Kidney tubule cell (primary cell): ENCODE data around the gene CYP4V2.

Experiments
- DNase-seq: peaks from one replicate; pipeline ENCODE4 v3.0.0-alpha.2; 2018; ENCODE audit warnings: low spot score

Gene CYP4V2

GRCh38 chr4:186188107-186188506 is 3.3 kb upstream of the CYP4V2 start:
- no peak for DNase-seq

- DNase-seq, result no peak
Observed at GRCh38 chr4:186189656-186190055, 1.7 kb upstream of the CYP4V2 start.

GRCh38 chr4:186190581-186191199 is 677 bp upstream of the CYP4V2 start:
- DNase-seq, result peak; percentile 23

DNA sequence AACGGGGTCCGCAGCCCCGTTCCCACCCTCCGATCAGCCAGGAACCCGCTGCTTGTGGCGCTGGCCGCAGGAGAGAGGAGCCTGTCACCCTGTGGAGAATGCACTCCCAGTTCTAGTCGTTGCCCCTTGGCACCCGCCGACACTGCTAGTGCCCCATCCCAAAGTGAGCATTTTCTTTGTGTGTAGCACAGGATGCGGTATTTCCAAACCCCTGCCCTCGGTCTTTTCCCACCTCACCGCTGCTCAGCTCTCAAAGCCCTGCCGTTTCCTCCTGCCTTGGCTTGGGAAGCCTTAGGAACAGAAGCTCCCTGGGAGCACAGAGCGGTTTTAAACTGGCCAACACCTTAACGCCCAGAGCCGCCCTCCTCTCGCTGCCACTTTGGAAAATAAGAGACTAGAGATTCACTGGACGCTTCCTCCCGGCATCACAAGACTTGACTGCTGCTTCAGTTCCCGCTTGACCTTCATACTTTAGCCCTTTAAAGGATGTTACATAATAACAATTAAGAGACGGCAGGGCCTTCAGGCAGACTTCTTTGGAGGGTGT is 772 bp downstream of the CYP4V2 start:
- peak; percentile 55 for DNase-seq

GRCh38 chr4:186193851-186194250 is 2.5 kb downstream of the CYP4V2 start:
- no peak for DNase-seq

- DNase-seq, result no peak
Observed at GRCh38 chr4:186196063-186196462, 4.7 kb downstream of the CYP4V2 start.

GRCh38 chr4:186200516-186200915 is 9.1 kb downstream of the CYP4V2 start:
- no peak for DNase-seq

DNA sequence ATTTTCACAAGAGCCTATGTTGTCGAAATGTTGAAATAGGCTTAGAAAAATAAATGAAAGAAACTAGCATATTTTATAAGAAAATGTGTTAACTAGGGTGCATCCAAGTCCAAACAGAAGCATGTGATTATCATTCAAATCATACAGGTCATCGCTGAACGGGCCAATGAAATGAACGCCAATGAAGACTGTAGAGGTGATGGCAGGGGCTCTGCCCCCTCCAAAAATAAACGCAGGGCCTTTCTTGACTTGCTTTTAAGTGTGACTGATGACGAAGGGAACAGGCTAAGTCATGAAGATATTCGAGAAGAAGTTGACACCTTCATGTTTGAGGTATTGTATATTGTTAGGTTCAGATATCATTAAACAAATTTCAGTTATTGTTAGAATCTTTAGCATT is 9.6 kb downstream of the CYP4V2 start:
- DNase-seq, result no peak

GRCh38 chr4:186201535-186202230 is 10.3 kb downstream of the CYP4V2 start:
- peak; percentile 61 for DNase-seq

GRCh38 chr4:186202490-186203140 is 11.2 kb downstream of the CYP4V2 start:
- no peak for DNase-seq

- DNase-seq, result no peak
Observed at GRCh38 chr4:186203406-186203805, 12.0 kb downstream of the CYP4V2 start.

GRCh38 chr4:186204103-186204559 is 12.8 kb downstream of the CYP4V2 start:
- DNase-seq, result no peak

GRCh38 chr4:186204686-186205085 is 13.3 kb downstream of the CYP4V2 start:
- no peak for DNase-seq

GRCh38 chr4:186205156-186205555 is 13.8 kb downstream of the CYP4V2 start:
- peak; percentile 30 for DNase-seq

DNA sequence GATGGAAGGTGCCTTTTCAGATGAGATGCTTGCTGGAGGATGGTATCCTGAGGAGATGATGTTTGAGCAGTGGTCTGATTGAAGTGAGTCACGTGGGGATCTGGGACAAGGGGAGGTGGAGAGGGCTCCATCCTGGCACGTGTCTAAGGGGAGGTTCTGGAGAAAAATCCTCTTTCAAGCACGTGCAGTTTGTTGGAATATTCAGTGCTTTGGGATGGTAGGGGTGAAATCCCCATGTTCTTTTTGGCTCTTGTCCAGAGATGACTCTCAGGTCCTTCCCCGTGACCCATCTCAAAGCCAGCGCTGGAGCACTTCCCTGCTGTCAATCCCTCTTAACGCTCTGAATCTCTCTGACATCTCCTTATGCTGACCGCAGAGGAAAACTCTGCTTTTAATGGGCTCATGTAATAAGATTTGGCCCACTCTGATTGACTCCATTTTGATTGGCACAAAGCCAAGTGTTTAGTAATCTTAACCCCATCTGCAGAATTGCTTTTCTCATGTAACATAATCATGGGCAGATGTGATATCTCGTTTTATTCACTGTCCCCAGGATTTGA is 25.2 kb downstream of the CYP4V2 start:
- DNase-seq, result no peak

DNA sequence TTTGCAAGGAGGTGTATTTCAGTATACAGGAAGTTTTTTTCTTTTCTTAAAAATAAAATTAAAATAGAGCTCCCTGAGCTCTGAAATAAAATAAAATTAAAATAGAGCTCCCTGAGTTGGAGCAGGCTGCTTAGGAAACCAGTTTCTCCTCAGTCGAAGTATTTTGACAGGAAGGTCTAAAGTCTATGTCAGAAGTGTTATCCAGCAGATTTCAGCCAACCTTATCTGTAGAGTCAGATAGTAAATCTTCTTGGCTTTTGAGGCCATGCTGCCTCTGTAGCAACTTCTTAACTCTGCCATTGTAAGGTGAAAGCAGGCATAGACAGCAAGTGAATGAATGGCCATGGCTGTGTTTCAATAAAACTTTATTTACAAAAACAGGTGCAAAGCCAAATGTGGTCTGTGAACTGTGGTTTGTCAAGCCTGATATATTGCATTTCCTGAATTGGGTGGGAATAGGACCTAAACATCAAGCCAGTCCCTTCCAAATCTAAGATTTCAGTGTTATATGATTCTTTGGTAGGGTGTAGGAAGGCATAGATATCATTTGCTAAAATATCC is 26.4 kb downstream of the CYP4V2 start:
- no peak for DNase-seq

DNA sequence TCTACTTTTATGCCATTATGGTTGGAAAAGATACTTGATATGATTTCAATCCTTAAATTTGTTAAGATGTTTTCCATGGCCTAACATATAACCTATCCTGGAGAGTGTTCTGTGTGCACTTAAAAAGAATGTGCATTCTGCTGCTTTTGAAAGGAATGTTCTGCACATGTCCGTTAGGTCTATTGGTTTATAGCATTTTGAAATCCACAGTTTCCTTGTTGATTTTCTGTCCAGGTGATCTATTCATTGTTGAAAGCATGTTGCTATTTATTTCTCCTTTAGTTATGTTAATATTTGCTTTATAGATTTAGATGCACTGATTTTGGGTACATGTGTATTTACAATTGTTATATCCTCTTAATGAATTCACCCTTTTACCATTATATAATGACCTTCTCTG is 30.3 kb downstream of the CYP4V2 start:
- DNase-seq, result no peak

GRCh38 chr4:186225848-186226247 is 34.5 kb downstream of the CYP4V2 start:
- no peak for DNase-seq

DNA sequence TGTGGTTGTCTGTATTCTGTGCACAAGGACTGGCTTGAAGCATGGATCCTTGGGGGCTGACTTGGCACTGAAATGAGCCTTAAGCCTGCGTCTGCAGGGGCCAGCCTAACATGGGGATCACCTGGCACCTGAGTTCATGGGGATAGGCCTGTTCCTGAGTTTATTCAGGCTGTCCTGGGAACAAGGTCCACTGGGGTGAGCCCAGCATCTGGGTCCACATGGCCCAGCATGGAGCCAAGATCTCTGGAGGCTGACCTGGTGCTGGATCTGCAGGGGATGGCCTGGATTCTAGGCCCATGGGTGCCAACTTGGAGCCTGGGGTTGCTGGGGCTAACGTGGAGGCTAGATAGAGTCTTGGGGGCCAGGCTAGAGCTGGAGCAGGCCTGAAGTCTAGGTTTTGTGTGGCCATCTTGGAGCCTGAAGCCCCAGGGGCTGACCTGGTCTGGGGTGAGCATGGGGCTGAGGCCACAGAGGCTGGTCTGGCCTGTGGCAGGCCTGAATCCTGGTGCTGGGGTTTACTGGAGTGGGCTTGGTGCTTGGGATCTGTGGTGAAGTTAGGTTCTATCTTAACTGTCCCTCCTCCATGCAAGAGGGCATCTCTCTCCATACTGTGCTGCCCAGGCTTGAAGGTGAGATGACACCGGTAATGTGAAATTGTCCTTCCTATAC is 35.3 kb downstream of the CYP4V2 start:
- no peak for DNase-seq

DNA sequence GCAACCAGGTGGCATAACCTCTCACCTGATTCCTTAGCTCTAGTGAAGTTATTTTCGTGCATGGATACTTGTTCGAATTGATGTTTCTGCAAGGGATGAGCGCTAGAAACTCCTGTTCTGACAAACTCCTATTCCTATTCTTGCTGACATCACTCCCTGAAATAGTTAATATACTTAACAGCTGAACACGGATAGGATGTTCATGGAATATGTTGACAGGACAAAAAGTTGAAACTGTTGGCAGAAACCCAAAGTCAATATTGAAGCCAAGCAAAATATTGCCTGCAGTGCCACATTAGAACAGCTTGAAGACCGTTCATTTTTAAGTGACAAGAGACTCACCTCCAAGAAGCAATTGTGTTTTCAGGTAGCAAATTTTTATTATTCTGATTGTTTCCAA is 35.9 kb downstream of the CYP4V2 start, which contains the start of gene KLKB1:
Gene KLKB1 (plus strand): TSS at position 287 of the 400 bp plus-strand sequence. CDS start 689 bp downstream, outside the sequence.
- DNase-seq, result peak; percentile 24

GRCh38 chr4:186227744-186228513 is 36.6 kb downstream of the CYP4V2 start:
- peak; percentile 60 for DNase-seq
